Islet precursor cell (in vitro differentiated cells): ENCODE measurements around the gene CARD11.

ENCODE experiments used
- DNase-seq: peaks from one replicate; pipeline ENCODE4 v3.0.0-alpha.2; 2018

CARD11 gene

DNA sequence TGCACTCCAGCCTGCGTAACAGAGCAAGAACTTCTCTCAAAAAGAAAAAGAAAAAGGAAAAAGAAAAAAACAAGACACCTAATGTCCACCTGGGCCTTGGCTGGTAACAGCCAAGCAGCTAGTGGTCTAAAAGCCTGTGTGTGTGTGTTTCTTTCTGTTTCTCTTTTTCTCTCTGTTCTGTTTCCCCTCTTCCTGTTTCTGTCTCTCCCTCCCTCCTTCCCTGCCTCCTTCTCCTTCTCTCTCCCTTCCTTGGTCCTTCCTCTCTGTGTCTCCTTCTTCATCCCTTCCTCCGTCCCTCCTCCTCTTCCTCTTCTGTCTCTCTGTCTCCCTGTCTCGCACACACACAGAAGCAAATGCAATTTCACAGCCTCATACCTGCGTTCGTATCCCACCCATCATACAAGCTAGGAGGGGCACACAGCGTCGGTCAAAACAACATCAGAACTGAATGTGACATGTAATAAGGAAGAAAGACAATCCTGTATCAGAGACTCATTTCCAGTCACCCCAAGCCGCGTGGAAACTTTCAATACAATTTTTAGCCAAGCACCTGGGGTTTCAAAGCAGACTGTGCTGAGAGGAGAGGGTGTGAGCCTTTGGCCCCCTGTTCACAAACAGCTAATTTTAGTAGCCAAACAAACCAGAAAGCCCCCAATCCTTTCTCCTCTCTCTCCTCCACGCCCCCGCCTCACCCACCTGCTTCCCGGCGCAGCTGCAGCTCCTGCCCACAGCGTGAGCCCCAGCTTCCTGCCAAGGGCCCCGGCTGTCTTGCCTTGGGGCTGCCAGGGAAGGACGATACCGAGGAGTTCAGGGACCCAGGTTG, 149.3 kb downstream of the CARD11 start:
- DNase-seq, result no peak

GRCh38 chr7:2893411-2893861, 150.2 kb downstream of the CARD11 start:
- no peak for DNase-seq

GRCh38 chr7:2892549-2892948, 151.1 kb downstream of the CARD11 start:
- no peak for DNase-seq

GRCh38 chr7:2887816-2888215, 155.9 kb downstream of the CARD11 start:
- no peak for DNase-seq

DNA sequence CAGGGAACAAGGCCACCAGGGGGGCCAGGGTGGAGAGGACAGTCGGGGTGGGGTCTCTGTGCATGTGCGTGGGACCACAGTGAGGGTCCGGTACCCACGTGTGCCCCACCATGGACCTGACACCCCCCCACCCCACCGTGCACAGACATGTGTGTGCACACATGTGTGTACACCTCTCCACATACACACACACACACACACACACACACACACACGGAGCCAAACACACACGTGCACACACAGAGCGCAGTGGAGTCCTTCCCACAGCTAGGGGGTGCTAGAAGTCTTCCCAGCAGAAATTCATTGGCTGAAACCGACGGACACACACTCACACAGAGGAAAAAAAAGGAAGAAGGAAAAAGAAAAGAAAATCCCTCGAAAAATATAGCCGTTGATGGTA, 156.8 kb downstream of the CARD11 start:
- peak; percentile 82 for DNase-seq

GRCh38 chr7:2886391-2886790, 157.3 kb downstream of the CARD11 start:
- DNase-seq, result peak; percentile 54

DNA sequence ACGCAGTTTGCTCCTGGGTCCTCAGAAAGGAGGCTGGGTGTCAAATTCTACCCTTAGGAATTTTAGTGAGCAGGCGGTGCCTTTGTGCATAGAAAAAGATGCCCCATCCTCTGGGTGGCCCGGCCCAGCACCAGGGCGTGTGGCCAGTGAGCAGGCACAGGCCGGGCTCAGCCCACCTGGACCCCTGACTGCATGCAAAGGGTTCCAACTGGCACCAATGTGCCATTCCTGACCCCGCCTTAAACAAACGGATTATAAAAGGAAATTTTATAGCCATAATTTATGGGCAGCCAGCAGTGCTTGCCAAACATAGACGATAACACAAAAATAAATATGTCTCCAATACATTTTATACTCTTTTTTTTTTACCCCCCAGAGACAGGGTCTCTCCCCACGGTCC, 159.5 kb downstream of the CARD11 start:
- DNase-seq, result no peak

DNA sequence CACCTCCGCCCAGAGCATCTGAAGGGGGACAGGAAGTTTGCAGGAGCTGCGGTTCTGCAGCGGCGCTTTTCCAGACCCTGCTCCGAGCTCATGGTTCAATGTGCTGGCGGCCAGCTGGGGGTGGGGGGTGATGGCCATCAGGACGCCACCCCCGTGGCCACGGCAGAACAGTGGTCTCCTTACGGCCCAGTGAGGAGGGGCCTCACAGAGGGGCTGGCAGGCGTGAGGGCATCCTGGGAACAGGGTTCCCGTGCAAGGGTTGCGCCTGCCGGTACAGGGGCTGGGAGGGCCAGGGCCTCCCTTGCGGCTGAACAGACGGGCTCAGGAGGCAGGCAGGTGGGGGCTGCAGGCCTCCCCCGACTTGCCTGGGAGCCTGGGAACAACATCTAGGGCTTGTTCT, 160.6 kb downstream of the CARD11 start:
- no peak for DNase-seq

- DNase-seq, result peak; percentile 46
Observed at GRCh38 chr7:2882111-2882510, 161.6 kb downstream of the CARD11 start.

DNA sequence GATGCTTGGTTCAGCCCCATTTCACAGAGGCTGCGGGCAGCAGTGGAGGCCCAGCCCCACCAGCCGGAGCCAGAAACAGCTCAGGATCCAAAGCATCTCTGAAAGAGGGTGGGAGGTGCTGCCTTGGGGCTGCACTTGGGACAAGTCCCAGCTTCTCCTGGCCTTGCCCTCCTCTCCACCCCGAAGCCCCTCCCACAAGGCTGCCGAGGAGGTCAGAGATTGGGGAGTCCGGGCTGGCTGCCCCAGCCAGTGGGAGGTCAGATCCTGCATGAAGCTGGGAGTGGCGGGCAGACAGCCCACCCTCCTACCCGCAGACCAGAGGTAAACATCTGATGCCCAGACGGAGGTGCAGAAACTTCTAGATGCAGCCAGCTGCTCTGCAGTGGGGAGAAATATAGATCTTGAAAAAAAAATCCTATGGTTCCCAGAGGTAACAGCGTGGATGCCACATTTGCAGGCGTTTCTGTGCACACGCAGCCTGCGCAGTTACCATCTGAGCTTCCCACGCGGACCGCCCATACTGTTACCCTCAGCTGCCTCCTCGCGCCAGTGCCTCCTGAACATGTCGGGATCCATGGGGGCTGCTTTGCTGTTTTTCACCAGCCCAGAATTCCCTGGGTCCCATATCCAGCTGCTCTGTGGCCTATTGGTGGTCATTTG, 162.7 kb downstream of the CARD11 start:
- DNase-seq, result peak; percentile 83

DNA sequence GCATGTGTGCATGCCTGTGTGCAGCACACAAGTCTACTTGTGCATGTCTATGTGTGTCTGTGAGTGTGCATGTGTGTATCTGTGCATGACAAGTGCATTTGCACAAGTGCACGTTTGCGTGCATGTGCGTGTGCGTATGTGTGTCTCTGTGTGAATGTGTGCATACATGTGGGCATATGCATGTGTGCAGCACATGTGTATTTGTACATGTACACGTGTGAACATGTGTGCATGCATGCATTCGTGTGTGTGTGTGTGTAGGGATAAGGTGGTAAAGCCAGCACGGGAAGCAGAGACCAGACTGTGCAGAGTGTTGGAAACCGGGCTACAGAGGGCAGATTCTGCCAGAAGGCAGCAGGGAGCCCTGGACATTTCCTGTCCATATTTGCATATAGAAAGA, 163.6 kb downstream of the CARD11 start:
- no peak for DNase-seq

DNA sequence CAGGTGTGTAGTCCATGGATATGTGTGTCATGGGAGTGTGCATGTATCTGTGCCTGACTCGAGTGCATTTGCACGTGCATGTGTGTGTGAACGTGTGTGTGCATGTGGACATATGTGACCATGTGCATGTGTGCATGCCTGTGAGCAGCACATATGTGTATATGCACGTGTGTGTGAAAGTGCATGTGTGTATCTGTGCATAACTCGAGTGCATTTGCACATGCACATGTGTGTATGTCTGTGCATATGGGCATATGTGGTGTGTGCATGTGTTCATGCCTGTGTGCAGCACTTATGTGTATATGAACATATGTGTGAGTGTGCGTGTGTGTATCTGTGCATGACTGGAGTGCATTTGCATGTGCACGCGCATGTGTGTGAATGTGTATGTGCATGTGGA, 164.3 kb downstream of the CARD11 start:
- DNase-seq, result no peak

DNA sequence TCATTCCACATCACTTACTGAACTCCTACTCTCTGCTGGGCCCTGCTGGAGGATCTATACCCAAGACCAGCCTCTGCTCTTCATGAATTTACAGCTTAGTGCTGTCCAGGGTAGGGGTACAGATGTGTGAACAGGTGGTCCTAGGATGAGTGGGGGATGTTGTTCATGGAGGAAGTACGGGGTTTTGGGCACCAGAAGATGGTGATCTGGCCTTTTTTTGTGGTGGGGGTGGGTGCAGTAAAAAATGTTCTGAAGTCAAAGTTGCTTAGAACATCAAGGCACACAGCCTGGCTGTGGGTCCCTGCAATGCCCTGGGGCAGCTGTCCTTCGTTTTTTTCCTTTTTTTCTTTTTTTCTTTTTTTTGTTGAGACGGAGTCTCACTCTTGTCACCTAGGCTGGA, 165.4 kb downstream of the CARD11 start:
- DNase-seq, result no peak

DNA sequence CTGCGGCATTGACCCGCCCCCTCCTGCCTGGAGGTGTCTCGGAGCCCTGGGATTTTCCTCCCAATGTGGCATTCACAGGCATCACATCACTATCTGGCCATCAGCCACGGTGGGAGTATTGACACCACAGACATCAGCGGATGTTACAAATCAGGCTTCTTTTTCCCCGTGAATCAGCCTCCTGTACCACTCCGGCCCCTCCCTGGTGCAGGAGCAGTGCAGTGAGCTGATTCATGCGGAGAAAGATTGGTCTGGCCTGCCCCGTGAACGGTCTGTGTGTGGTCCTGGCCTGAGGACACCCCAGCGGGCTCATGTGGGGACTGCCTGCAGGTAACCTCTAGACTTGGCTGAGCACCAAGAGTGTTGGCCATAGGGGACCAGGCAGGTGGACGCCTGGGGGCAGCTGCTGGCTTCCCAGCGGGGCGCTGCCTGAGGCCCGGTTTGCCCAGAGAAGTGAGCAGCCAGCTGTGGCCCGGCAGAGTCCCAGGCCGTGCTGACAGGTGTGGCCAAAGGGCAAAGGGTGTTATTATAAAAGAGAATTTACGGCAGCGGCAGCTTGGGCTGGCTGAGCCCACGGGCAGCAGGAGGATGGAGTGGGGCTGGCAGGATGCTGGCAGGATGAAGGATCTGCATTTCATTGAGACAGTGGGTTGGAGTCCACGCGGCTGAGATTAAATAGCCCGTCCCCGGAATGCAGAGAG, 167.5 kb downstream of the CARD11 start:
- DNase-seq, result peak; percentile 73

GRCh38 chr7:2873686-2874551, 169.7 kb downstream of the CARD11 start:
- DNase-seq, result peak; percentile 94

DNA sequence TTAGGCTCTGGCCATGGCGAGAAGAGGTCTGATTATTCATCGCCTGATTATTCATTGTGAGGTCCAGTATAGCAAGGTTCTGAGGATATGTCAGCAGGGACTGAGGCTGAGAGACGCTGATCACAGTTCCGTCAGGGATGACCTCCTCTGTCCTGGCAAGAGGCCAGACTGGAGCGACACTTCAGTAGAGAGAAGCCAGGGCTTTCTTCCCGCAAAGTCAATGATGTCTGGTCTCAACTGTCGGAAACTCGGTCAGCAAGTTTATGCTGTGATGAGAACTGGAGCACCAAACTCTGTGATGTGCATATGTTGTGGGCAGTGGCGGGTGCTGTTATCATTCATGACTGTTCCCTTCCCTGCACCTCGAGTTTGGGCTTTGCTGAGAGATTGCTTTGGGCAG, 170.5 kb downstream of the CARD11 start:
- DNase-seq, result no peak

- no peak for DNase-seq
Observed at GRCh38 chr7:2872296-2872874, 171.3 kb downstream of the CARD11 start.

- DNase-seq, result peak; percentile 91
Observed at GRCh38 chr7:2870471-2870931, 173.2 kb downstream of the CARD11 start.

GRCh38 chr7:2869981-2870380, 173.7 kb downstream of the CARD11 start:
- DNase-seq, result no peak

DNA sequence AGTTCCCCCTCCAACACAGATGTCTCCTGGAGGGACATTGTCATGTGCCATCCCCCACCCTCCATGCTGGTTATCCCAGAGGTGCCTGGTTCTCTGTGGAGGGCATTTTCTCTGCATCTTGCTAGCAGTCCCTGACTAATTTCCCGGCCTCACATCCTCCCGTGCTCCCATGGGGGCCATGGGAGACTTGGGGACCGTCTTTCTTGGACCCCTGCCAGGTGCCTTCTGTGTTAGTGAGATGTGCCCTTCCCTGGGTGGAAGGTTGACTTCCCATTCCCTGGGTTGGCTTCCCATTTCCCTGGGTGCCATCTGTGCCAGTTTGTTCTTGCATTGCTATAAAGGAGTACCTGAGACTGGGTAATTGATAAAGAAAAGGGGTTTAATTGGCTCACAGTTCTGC, 177.1 kb downstream of the CARD11 start:
- no peak for DNase-seq

- peak; percentile 72 for DNase-seq
Observed at GRCh38 chr7:2864999-2865670, 178.5 kb downstream of the CARD11 start.
